DND-41 (cell line): ENCODE results near the gene ACSS3.

Experiments used
- CTCF ChIP-seq: IDR thresholded peaks from 2 replicates; pipeline ENCODE4 v1.5.1; 2012; ENCODE audit warnings: borderline replicate concordance, low read length, moderate library complexity, mild to moderate bottlenecking; ENCODE audit not compliant: poor library complexity, severe bottlenecking; ENCODE audit errors: extremely low read depth
- EZH2 ChIP-seq: IDR thresholded peaks from 3 replicates; pipeline ENCODE4 v1.6.1; 2012; ENCODE audit warnings: borderline replicate concordance, low read depth, mild to moderate bottlenecking, moderate library complexity, low read length, inconsistent platforms; ENCODE audit not compliant: severe bottlenecking

- TF ChIP-seq CTCF, result no peak
- no peak for TF ChIP-seq EZH2
These were observed 167.6 kb downstream of the ACSS3 start for GRCh38 chr12:81245458-81245857.
